Measurements from ENCODE around the gene CSRNP2. TPM values are rescaled to one million over a fixed set of nuclear protein-coding genes. Genes with fewer than 3 reads are reported as not detected.
"Not testable (repeated sequence)": the region's sequence is repeated elsewhere in the genome, so short reads cannot be mapped to it uniquely, and the experiment has no call there.

The CSRNP2 gene
- total and polyA plus RNA-seq, 2 experiments from 2014 or later: 23.2 to 30.5 TPM

DNA sequence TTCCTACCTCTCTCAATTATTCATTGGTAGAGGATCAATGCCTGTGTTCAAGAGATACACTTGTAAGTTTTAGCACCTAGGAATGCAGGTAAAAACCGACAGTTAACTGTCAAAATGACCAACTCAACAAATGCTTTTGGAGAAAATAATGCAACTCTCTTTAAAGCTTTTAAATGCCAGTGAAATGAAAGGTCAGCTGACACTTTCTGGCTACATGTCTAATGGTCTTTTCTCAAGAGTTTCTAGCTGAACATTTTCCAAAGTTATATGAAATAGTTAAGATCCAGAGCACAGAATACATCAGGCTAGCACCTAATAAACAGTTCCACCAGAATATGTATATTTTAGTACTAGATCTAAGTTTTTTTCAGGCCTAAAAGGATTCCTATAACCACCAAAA, 2.0 kb downstream of the CSRNP2 start:
- peak overlapping the region; percentile 85 for H3K4me2 ChIP-seq
- no peaks in the 10 kb centered on the region for H3K9me2 ChIP-seq (replicated peaks; ENCODE audit: insufficient read depth)
- peak overlapping the region; percentile 93 for H3K27ac ChIP-seq

DNA sequence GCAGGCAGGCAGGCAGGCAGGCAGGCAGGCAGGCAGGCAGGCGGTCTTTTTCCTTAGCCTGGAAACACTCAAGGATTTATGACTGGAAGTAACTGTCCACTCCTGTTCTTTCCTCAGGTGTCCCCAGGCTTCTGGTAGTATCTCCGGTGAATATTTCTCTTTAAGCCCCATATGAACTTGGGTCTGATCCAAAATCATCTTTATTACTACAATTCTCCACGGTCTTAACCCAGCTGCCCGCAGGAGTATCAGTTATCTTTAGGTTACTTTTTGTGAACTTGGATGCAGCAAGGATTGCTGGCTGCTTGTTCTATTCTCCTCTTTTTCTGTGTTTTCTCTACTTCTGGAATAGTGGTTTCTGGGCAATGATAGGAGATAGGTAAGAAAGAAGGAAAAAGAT, 3.3 kb downstream of the CSRNP2 start:
- H3K4me3 ChIP-seq: no peak overlapping the region
- TF ChIP-seq, protein P1, sequence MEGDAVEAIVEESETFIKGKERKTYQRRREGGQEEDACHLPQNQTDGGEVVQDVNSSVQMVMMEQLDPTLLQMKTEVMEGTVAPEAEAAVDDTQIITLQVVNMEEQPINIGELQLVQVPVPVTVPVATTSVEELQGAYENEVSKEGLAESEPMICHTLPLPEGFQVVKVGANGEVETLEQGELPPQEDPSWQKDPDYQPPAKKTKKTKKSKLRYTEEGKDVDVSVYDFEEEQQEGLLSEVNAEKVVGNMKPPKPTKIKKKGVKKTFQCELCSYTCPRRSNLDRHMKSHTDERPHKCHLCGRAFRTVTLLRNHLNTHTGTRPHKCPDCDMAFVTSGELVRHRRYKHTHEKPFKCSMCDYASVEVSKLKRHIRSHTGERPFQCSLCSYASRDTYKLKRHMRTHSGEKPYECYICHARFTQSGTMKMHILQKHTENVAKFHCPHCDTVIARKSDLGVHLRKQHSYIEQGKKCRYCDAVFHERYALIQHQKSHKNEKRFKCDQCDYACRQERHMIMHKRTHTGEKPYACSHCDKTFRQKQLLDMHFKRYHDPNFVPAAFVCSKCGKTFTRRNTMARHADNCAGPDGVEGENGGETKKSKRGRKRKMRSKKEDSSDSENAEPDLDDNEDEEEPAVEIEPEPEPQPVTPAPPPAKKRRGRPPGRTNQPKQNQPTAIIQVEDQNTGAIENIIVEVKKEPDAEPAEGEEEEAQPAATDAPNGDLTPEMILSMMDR (IDR thresholded peaks at IDR 0.05; ENCODE audit: poor library complexity): no peak
- TF ChIP-seq EZH2 (IDR thresholded peaks at IDR 0.05; ENCODE audit: borderline replicate concordance) (no peak), EZH2phosphoT487 (IDR thresholded peaks at IDR 0.05; ENCODE audit: low read depth, severe bottlenecking, unreplicated experiment) (no peak)
- H4K20me1 ChIP-seq (ENCODE audit: insufficient read depth, poor library complexity, severe bottlenecking): peaks cover 28% of the 10 kb centered on the region
- peak overlapping the region; percentile 23 for H3K4me2 ChIP-seq
- H3K79me2 ChIP-seq: peaks cover 70% of the 10 kb centered on the region
- H3K9me2 ChIP-seq (replicated peaks; ENCODE audit: insufficient read depth): no peaks in the 10 kb centered on the region
- H3K9me3 ChIP-seq (ENCODE audit: low read depth): no peaks in the 10 kb centered on the region
- H3K36me3 ChIP-seq (replicated peaks; ENCODE audit: insufficient read depth, low read depth): no peaks in the 10 kb centered on the region
- H3K27me3 ChIP-seq: no peaks in the 10 kb centered on the region
- H3K4me1 ChIP-seq (ENCODE audit: insufficient read depth): peaks cover 15% of the 10 kb centered on the region
- H2AFZ ChIP-seq: no peak overlapping the region
- H3K27ac ChIP-seq: no peak overlapping the region
- no peak for DNase-seq (ENCODE audit: low spot score)
- 72% methylated on average over 4 of the region's 4 CpGs for WGBS (ENCODE audit: low lambda C conversion rate, missing lambda C conversion rate)

More for the DNA sequence above, 2.0 kb downstream of the CSRNP2 start:
- Histone ChIP-seq H3K4me1 (ENCODE audit: insufficient read depth) (peaks cover 15% of the 10 kb centered on the region), H3K79me2 (peaks cover 57% of the 10 kb centered on the region), H3K36me3 (replicated peaks; ENCODE audit: insufficient read depth, low read depth) (no peaks in the 10 kb centered on the region), H4K20me1 (ENCODE audit: insufficient read depth, poor library complexity, severe bottlenecking) (peaks cover 26% of the 10 kb centered on the region), H2AFZ (no peak overlapping the region), H3K27me3 (no peaks in the 10 kb centered on the region), H3K9me3 (ENCODE audit: low read depth) (no peaks in the 10 kb centered on the region), H3K4me3 (no peak overlapping the region)
- DNase-seq (ENCODE audit: low spot score): no peak
- no peak for TF ChIP-seq EZH2phosphoT487 (IDR thresholded peaks at IDR 0.05; ENCODE audit: low read depth, severe bottlenecking, unreplicated experiment)
- TF ChIP-seq EZH2 (IDR thresholded peaks at IDR 0.05; ENCODE audit: borderline replicate concordance): no peak
- TF ChIP-seq, protein P1 (IDR thresholded peaks at IDR 0.05; ENCODE audit: poor library complexity): no peak
- 70% methylated on average over 1 of the region's 1 CpG for WGBS (ENCODE audit: low lambda C conversion rate, missing lambda C conversion rate)

DNA sequence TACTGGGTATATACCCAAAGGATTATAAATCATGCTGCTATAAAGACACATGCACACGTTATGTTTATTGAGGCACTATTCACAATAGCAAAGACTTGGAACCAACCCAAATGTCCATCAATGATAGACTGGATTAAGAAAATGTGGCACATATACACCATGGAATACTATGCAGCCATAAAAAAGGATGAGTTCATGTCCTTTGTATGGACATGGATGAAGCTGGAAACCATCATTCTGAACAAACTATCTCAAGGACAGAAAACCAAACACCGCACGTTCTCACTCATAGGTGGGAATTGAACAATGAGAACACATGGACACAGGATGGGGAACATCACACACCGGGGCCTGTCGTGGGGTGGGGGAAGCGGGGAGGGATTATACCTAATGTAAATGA, 4.5 kb downstream of the CSRNP2 start:
- not testable (repeated sequence) for H3K4me3 ChIP-seq; H3K9me3 ChIP-seq (ENCODE audit: low read depth); H3K36me3 ChIP-seq (replicated peaks; ENCODE audit: insufficient read depth, low read depth); H3K4me2 ChIP-seq; DNase-seq (ENCODE audit: low spot score); H3K27me3 ChIP-seq; H3K9me2 ChIP-seq (replicated peaks; ENCODE audit: insufficient read depth); H2AFZ ChIP-seq; H3K27ac ChIP-seq
- 96% methylated on average over 6 of the region's 6 CpGs for WGBS (ENCODE audit: low lambda C conversion rate, missing lambda C conversion rate)
- Histone ChIP-seq H4K20me1 (ENCODE audit: insufficient read depth, poor library complexity, severe bottlenecking) (peaks cover 28% of the 10 kb centered on the region), H3K79me2 (peaks cover 81% of the 10 kb centered on the region), H3K4me1 (ENCODE audit: insufficient read depth) (peaks cover 15% of the 10 kb centered on the region)

DNA sequence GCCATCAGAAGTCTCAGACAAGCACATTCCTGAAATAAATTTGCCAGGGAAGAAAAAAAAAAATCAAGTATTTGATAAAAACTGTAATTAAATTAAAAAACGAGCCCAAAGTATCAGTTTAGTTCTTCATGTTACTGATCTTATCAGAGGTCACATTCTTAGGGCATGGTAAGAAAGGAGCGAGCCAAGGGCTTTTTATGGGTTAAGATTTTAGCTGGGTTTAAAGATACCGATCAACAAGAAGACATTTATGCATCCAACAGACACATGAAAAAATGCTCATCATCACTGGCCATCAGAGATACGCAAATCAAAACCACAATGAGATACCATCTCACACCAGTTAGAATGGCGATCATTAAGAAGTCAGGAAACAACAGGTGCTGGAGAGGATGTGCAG, 5.0 kb downstream of the CSRNP2 start:
- not testable (repeated sequence) for H3K4me2 ChIP-seq; H3K27ac ChIP-seq; H3K9me2 ChIP-seq (replicated peaks; ENCODE audit: insufficient read depth); H3K27me3 ChIP-seq; H2AFZ ChIP-seq; DNase-seq (ENCODE audit: low spot score); H3K4me3 ChIP-seq; H3K9me3 ChIP-seq (ENCODE audit: low read depth); H3K36me3 ChIP-seq (replicated peaks; ENCODE audit: insufficient read depth, low read depth)
- WGBS (ENCODE audit: low lambda C conversion rate, missing lambda C conversion rate): 85% methylated on average over 5 of the region's 5 CpGs
- Histone ChIP-seq H4K20me1 (ENCODE audit: insufficient read depth, poor library complexity, severe bottlenecking) (peaks cover 28% of the 10 kb centered on the region), H3K4me1 (ENCODE audit: insufficient read depth) (peaks cover 15% of the 10 kb centered on the region), H3K79me2 (peaks cover 81% of the 10 kb centered on the region)

All from hepatocyte (in vitro differentiated cells).